ENCODE measurements around the gene BATF3. TPM values are rescaled to one million over a fixed set of nuclear protein-coding genes. Genes with fewer than 3 reads are reported as not detected.
A peak's percentile ranks its signal among the peaks of the same experiment; 100 is the strongest.
"Not testable (repeated sequence)": the region's sequence is repeated elsewhere in the genome, so short reads cannot be mapped to it uniquely, and the experiment has no call there.

BATF3 gene, protein sequence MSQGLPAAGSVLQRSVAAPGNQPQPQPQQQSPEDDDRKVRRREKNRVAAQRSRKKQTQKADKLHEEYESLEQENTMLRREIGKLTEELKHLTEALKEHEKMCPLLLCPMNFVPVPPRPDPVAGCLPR
- 1.7 TPM for polyA plus RNA-seq (2013, experiment 1 of 2)
- polyA plus RNA-seq (2013, experiment 2 of 2) = 1.8 TPM

GRCh38 chr1:212699625-212700222, at the start of gene BATF3:
Gene BATF3 (minus strand): TSS chr1:212699840. CDS start chr1:212699762, 78 bp downstream.
- Histone ChIP-seq H3K27ac (ENCODE audit: low read depth, low read length) (no peak within 1 kb of the TSS), H3K4me1 (ENCODE audit: insufficient read depth, low read length) (peaks cover 4% of the 10 kb centered on the region; the same call in 1 of the 2 replicates), H3K9me3 (ENCODE audit: insufficient read depth, low read depth, low read length) (no peaks in the 10 kb centered on the region), H3K9ac (ENCODE audit: low read depth, low read length) (no peak within 1 kb of the TSS; the same call in 1 of the 2 replicates), H3K27me3 (ENCODE audit: insufficient read depth, low read length) (peaks cover 82% of the 10 kb centered on the region), H3K36me3 (ENCODE audit: insufficient read depth, low read length) (no peaks in the 10 kb centered on the region), H3K4me3 (ENCODE audit: low read length) (peak within 1 kb of the TSS; percentile 53)
- 1% methylated on average over 79 of the region's 79 CpGs for WGBS

DNA sequence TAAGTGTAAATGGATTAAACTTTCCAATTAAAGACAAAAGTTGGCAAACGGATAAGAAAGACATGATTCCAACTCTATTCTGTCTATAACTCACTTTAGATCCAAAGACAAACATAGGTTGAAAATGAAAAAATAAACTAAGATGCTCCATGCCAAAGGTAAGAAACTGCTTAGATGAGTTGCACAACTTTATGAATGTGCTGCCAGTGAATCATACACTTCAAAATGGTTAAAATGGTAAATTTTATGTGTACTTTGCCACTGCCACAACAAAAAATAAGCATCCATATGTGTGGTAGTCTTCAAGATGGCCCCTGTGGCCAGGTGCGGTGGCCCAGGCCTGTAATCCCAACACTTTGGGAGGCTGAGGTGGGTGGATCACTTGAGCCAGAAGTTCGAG, 46.9 kb upstream of the BATF3 start:
- Histone ChIP-seq H3K36me3 (ENCODE audit: insufficient read depth, low read length) (peaks cover 2% of the 10 kb centered on the region; the same call in 1 of the 2 replicates), H3K4me3 (ENCODE audit: low read length) (no peak overlapping the region), H3K9ac (ENCODE audit: low read depth, low read length) (no peak overlapping the region), H3K4me1 (ENCODE audit: insufficient read depth, low read length) (peaks cover 10% of the 10 kb centered on the region), H3K9me3 (ENCODE audit: insufficient read depth, low read depth, low read length) (no peaks in the 10 kb centered on the region), H3K27ac (ENCODE audit: low read depth, low read length) (no peak overlapping the region), H3K27me3 (ENCODE audit: insufficient read depth, low read length) (no peaks in the 10 kb centered on the region)
- WGBS = 98% methylated on average over 3 of the region's 3 CpGs

- Histone ChIP-seq H3K4me3 (ENCODE audit: low read length) (no peak overlapping the region), H3K9ac (ENCODE audit: low read depth, low read length) (no peak overlapping the region), H3K27me3 (ENCODE audit: insufficient read depth, low read length) (no peaks in the 10 kb centered on the region), H3K9me3 (ENCODE audit: insufficient read depth, low read depth, low read length) (no peaks in the 10 kb centered on the region), H3K27ac (ENCODE audit: low read depth, low read length) (no peak overlapping the region), H3K36me3 (ENCODE audit: insufficient read depth, low read length) (peaks cover 5% of the 10 kb centered on the region; the same call in 1 of the 2 replicates), H3K4me1 (ENCODE audit: insufficient read depth, low read length) (peaks cover 4% of the 10 kb centered on the region)
Measured at GRCh38 chr1:212745303-212745702, 45.7 kb upstream of the BATF3 start.

- WGBS = 86% methylated on average over 4 of the region's 4 CpGs
- peaks cover 6% of the 10 kb centered on the region; the same call in 1 of the 2 replicates for H3K36me3 ChIP-seq (ENCODE audit: insufficient read depth, low read length)
- no peak overlapping the region for H3K27ac ChIP-seq (ENCODE audit: low read depth, low read length)
- H3K9ac ChIP-seq (ENCODE audit: low read depth, low read length) = no peak overlapping the region
- no peak overlapping the region for H3K4me3 ChIP-seq (ENCODE audit: low read length)
- no peaks in the 10 kb centered on the region for H3K27me3 ChIP-seq (ENCODE audit: insufficient read depth, low read length)
- H3K9me3 ChIP-seq (ENCODE audit: insufficient read depth, low read depth, low read length) = no peaks in the 10 kb centered on the region
- H3K4me1 ChIP-seq (ENCODE audit: insufficient read depth, low read length) = no peaks in the 10 kb centered on the region; the same call in 1 of the 2 replicates
Measured at GRCh38 chr1:212743901-212744475, 44.3 kb upstream of the BATF3 start.

GRCh38 chr1:212738330-212738729, 38.7 kb upstream of the BATF3 start:
- H3K4me3 ChIP-seq (ENCODE audit: low read length) = no peak overlapping the region
- WGBS = 100% methylated on average over 1 of the region's 1 CpG
- H3K36me3 ChIP-seq (ENCODE audit: insufficient read depth, low read length) = peaks cover 22% of the 10 kb centered on the region
- H3K4me1 ChIP-seq (ENCODE audit: insufficient read depth, low read length) = no peaks in the 10 kb centered on the region
- no peak overlapping the region for H3K9ac ChIP-seq (ENCODE audit: low read depth, low read length)
- H3K27me3 ChIP-seq (ENCODE audit: insufficient read depth, low read length) = no peaks in the 10 kb centered on the region
- no peak overlapping the region for H3K27ac ChIP-seq (ENCODE audit: low read depth, low read length)
- H3K9me3 ChIP-seq (ENCODE audit: insufficient read depth, low read depth, low read length) = no peaks in the 10 kb centered on the region

- H3K4me1 ChIP-seq (ENCODE audit: insufficient read depth, low read length) = no peaks in the 10 kb centered on the region
Measured at GRCh38 chr1:212737559-212737958, 37.9 kb upstream of the BATF3 start.

GRCh38 chr1:212733109-212733508, 33.5 kb upstream of the BATF3 start:
- 95% methylated on average over 8 of the region's 8 CpGs for WGBS
- Histone ChIP-seq H3K4me3 (ENCODE audit: low read length) (no peak overlapping the region), H3K4me1 (ENCODE audit: insufficient read depth, low read length) (no peaks in the 10 kb centered on the region), H3K36me3 (ENCODE audit: insufficient read depth, low read length) (peaks cover 12% of the 10 kb centered on the region), H3K27ac (ENCODE audit: low read depth, low read length) (no peak overlapping the region), H3K9ac (ENCODE audit: low read depth, low read length) (no peak overlapping the region), H3K9me3 (ENCODE audit: insufficient read depth, low read depth, low read length) (no peaks in the 10 kb centered on the region), H3K27me3 (ENCODE audit: insufficient read depth, low read length) (no peaks in the 10 kb centered on the region)

More at GRCh38 chr1:212737559-212737958, 37.9 kb upstream of the BATF3 start:
- H3K36me3 ChIP-seq (ENCODE audit: insufficient read depth, low read length) = peaks cover 23% of the 10 kb centered on the region
- H3K27me3 ChIP-seq (ENCODE audit: insufficient read depth, low read length) = no peaks in the 10 kb centered on the region
- H3K4me3 ChIP-seq (ENCODE audit: low read length) = no peak overlapping the region
- no peak overlapping the region for H3K9ac ChIP-seq (ENCODE audit: low read depth, low read length)
- H3K27ac ChIP-seq (ENCODE audit: low read depth, low read length) = no peak overlapping the region
- no peaks in the 10 kb centered on the region for H3K9me3 ChIP-seq (ENCODE audit: insufficient read depth, low read depth, low read length)

GRCh38 chr1:212731630-212732029, 32.0 kb upstream of the BATF3 start:
- H3K27me3 ChIP-seq (ENCODE audit: insufficient read depth, low read length) = no peaks in the 10 kb centered on the region
- WGBS = 100% methylated on average over 1 of the region's 1 CpG
- H3K36me3 ChIP-seq (ENCODE audit: insufficient read depth, low read length) = 0 out of 2 replicates have a peak, but pooled peaks cover 12% of the 10 kb centered on the region

DNA sequence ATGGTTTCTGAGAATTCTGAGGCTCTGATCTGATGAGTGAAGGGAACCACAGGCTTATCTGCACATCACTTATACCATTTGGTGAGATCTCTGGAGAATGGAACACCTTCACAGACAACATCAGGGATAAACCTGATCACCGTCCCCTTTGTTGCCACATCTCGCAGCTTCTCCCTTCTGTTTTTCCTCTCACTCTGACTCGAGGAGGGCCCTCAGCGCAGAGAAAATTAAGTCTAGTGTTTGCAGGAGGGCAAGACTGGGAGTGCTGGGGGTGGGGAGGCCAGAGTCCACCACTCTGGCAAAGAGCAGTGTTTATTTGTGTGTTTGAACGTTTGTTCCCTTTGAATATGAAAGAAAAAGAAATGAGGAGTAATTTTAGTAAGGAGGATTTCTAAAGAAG, 29.0 kb upstream of the BATF3 start:
- H3K9ac ChIP-seq (ENCODE audit: low read depth, low read length) = no peak overlapping the region
- H3K27ac ChIP-seq (ENCODE audit: low read depth, low read length) = no peak overlapping the region
- H3K4me1 ChIP-seq (ENCODE audit: insufficient read depth, low read length) = no peaks in the 10 kb centered on the region
- no peaks in the 10 kb centered on the region for H3K27me3 ChIP-seq (ENCODE audit: insufficient read depth, low read length)
- peaks cover 2% of the 10 kb centered on the region; the same call in 1 of the 2 replicates for H3K9me3 ChIP-seq (ENCODE audit: insufficient read depth, low read depth, low read length)
- 0 out of 2 replicates have a peak, but pooled peaks cover 7% of the 10 kb centered on the region for H3K36me3 ChIP-seq (ENCODE audit: insufficient read depth, low read length)
- no peak overlapping the region for H3K4me3 ChIP-seq (ENCODE audit: low read length)
- WGBS = 87% methylated on average over 5 of the region's 5 CpGs

More at GRCh38 chr1:212731630-212732029, 32.0 kb upstream of the BATF3 start:
- no peak overlapping the region for H3K9ac ChIP-seq (ENCODE audit: low read depth, low read length)
- H3K9me3 ChIP-seq (ENCODE audit: insufficient read depth, low read depth, low read length) = no peaks in the 10 kb centered on the region
- H3K4me1 ChIP-seq (ENCODE audit: insufficient read depth, low read length) = no peaks in the 10 kb centered on the region
- no peak overlapping the region for H3K4me3 ChIP-seq (ENCODE audit: low read length)
- no peak overlapping the region for H3K27ac ChIP-seq (ENCODE audit: low read depth, low read length)

DNA sequence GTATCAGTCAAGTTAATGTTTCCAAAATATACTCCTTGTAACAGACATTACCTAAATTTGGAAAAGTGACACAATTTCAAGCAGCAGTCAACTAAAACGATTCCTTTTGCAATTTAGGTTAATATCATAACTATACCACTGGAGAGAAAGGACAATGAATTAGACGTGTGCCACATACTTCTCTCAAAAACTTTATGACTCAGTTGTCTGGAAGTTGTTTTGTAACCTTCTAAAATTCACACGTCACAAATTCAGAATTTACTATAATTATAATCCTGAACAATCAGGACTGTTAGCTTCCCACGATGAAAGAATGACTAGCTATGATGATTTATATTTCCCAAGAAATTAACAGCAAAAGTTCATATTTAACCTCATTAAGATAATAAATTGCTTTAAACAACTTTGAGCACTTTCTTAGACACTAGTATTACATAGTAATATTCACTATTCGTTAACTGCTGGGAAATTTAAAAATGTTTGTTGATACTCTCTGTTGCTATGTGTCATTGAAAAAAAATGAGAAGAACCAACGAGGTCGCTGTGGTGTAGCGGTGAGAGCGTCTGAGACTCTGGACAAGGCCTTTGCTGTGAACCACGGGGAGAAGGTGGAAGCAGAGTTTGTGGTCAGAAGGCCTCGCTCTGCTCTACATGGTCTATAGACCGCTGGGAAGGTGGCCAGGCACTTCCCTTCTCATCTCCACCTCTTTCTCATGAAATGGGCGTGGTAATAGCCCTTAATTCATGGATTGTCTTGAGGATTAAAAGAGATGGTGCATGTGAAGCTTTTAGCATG, 27.9 kb upstream of the BATF3 start:
- Histone ChIP-seq H3K4me1 (ENCODE audit: insufficient read depth, low read length) (no peaks in the 10 kb centered on the region), H3K9ac (ENCODE audit: low read depth, low read length) (no peak overlapping the region), H3K36me3 (ENCODE audit: insufficient read depth, low read length) (0 out of 2 replicates have a peak, but pooled peaks cover 4% of the 10 kb centered on the region), H3K27ac (ENCODE audit: low read depth, low read length) (no peak overlapping the region), H3K9me3 (ENCODE audit: insufficient read depth, low read depth, low read length) (peaks cover 2% of the 10 kb centered on the region; the same call in 1 of the 2 replicates), H3K27me3 (ENCODE audit: insufficient read depth, low read length) (no peaks in the 10 kb centered on the region), H3K4me3 (ENCODE audit: low read length) (no peak overlapping the region)
- 95% methylated on average over 12 of the region's 13 CpGs for WGBS

GRCh38 chr1:212724679-212725078, 25.0 kb upstream of the BATF3 start:
- 96% methylated on average over 28 of the region's 34 CpGs for WGBS
- not testable (repeated sequence) for H3K36me3 ChIP-seq (ENCODE audit: insufficient read depth, low read length); H3K9me3 ChIP-seq (ENCODE audit: insufficient read depth, low read depth, low read length); H3K9ac ChIP-seq (ENCODE audit: low read depth, low read length); H3K4me1 ChIP-seq (ENCODE audit: insufficient read depth, low read length); H3K27ac ChIP-seq (ENCODE audit: low read depth, low read length); H3K4me3 ChIP-seq (ENCODE audit: low read length); H3K27me3 ChIP-seq (ENCODE audit: insufficient read depth, low read length)
